Middle frontal gyrus (tissue), 1 donor: ENCODE measurements around the gene TBR1.

ENCODE experiments used
- DNase-seq: peaks from one replicate; pipeline ENCODE4 v3.0.0-alpha.2; 2015; ENCODE audit warnings: low spot score; ENCODE audit errors: extremely low spot score

TBR1 gene

GRCh38 chr2:161427664-161428587 lies 11.8 kb downstream of the TBR1 start:
- DNase-seq: no peak

- DNase-seq: no peak
Observed at GRCh38 chr2:161430386-161430785, 14.3 kb downstream of the TBR1 start.

- DNase-seq: no peak
Observed at GRCh38 chr2:161432107-161432506, 16.0 kb downstream of the TBR1 start.

GRCh38 chr2:161434118-161434517 lies 18.0 kb downstream of the TBR1 start:
- DNase-seq: no peak

- no peak for DNase-seq
Observed at GRCh38 chr2:161436411-161436810, 20.3 kb downstream of the TBR1 start.

- DNase-seq: no peak
Observed at GRCh38 chr2:161438598-161438997, 22.5 kb downstream of the TBR1 start.

GRCh38 chr2:161445097-161445496 lies 29.0 kb downstream of the TBR1 start:
- DNase-seq: no peak

GRCh38 chr2:161448431-161448830 lies 32.3 kb downstream of the TBR1 start:
- no peak for DNase-seq

GRCh38 chr2:161471631-161472030 lies 55.5 kb downstream of the TBR1 start:
- DNase-seq: no peak

- no peak for DNase-seq
Observed at GRCh38 chr2:161474920-161475319, 58.8 kb downstream of the TBR1 start.
